HepG2 (cell line): ENCODE measurements around the gene FAHD1. TPM values are rescaled to one million over a fixed set of nuclear protein-coding genes. Genes with fewer than 3 reads are reported as not detected.

Source experiments
- ARID4A ChIP-seq: sonication (generic); formaldehyde crosslinking; IDR thresholded peaks from 2 replicates; pipeline ENCODE4 v1.5.0; 2020; ENCODE audit warnings: mild to moderate bottlenecking, missing genetic modification reagents, borderline replicate concordance
- ATF7-NPFF ChIP-seq: sonication (generic); formaldehyde crosslinking; IDR thresholded peaks from 2 replicates; pipeline ENCODE4 v1.8.1; 2023; ENCODE audit warnings: mild to moderate bottlenecking, low read depth, missing genetic modification reagents, moderate library complexity
- CENPT ChIP-seq: sonication (generic); formaldehyde crosslinking; IDR thresholded peaks from 2 replicates; pipeline ENCODE4 v1.8.0; 2022; ENCODE audit warnings: low read depth, mild to moderate bottlenecking, moderate library complexity, missing genetic modification reagents
- CHD4 ChIP-seq: fragments of 200-600 bp; sonication (generic); IDR thresholded peaks from 2 replicates; pipeline ENCODE4 v1.7.0; 2017; ENCODE audit warnings: mild to moderate bottlenecking, low read length, borderline replicate concordance
- HNF4A ChIP-seq: sonication (generic); formaldehyde crosslinking; IDR thresholded peaks from 2 replicates; pipeline ENCODE4 v1.4.0; 2020; ENCODE audit warnings: missing genetic modification reagents
- LCORL ChIP-seq, 2 experiments: fragments of 450-650 bp in 1 of 2; sonication (generic) in 1 of 2; formaldehyde crosslinking in 1 of 2; IDR thresholded peaks; 2 replicates each; pipeline versions ENCODE4 v1.5.0 to v1.6.1; 2017 to 2020; ENCODE audit warnings: antibody characterized with exemption in 1 of 2, missing genetic modification reagents in 1 of 2
- NFIB ChIP-seq: sonication (generic); formaldehyde crosslinking; IDR thresholded peaks from 2 replicates; pipeline ENCODE4 v1.9.0; 2021; ENCODE audit warnings: missing genetic modification reagents, mild to moderate bottlenecking, borderline replicate concordance
- NFKBIZ ChIP-seq: IDR thresholded peaks from 2 replicates; pipeline ENCODE4 v1.6.1; 2018; ENCODE audit warnings: missing genetic modification reagents, missing compliant biosample characterization
- NR2F6 ChIP-seq, 2 experiments: IDR thresholded peaks; 2 replicates each; pipeline ENCODE4 v1.6.1; 2016; ENCODE audit warnings: antibody characterized with exemption in 1 of 2, mild to moderate bottlenecking in 1 of 2
- NRL ChIP-seq: sonication (generic); formaldehyde crosslinking; IDR thresholded peaks from 2 replicates; pipeline ENCODE4 v1.5.0; 2020; ENCODE audit warnings: missing genetic modification reagents, mild to moderate bottlenecking, moderate library complexity, borderline replicate concordance
- SOX13 ChIP-seq, 3 experiments: fragments of 450-650 bp in 1 of 3; sonication (generic) in 1 of 3; formaldehyde crosslinking in 1 of 3; IDR thresholded peaks in 2 of 3; conservative IDR thresholded peaks in 1 of 3; 2 replicates each; pipeline versions ENCODE4 v1.5.0 to v1.6.1; 2016 to 2020; ENCODE audit warnings: antibody characterized with exemption in 1 of 3, mild to moderate bottlenecking in 1 of 3, missing compliant biosample characterization in 1 of 3, missing genetic modification reagents in 1 of 3, moderate library complexity in 1 of 3
- ZBTB37 ChIP-seq: sonication (generic); formaldehyde crosslinking; IDR thresholded peaks from 2 replicates; pipeline ENCODE4 v1.4.0; 2020; ENCODE audit warnings: mild to moderate bottlenecking, missing genetic modification reagents
- ZNF10 ChIP-seq: sonication (generic); formaldehyde crosslinking; IDR thresholded peaks from 2 replicates; pipeline ENCODE4 v1.4.0; 2020; ENCODE audit warnings: mild to moderate bottlenecking, low read depth, missing genetic modification reagents, borderline replicate concordance
- ZNF317 ChIP-seq: sonication (generic); formaldehyde crosslinking; IDR thresholded peaks from 2 replicates; pipeline ENCODE4 v1.5.0; 2020; ENCODE audit warnings: mild to moderate bottlenecking, missing genetic modification reagents
- ZNF367 ChIP-seq: sonication (generic); formaldehyde crosslinking; IDR thresholded peaks from 2 replicates; pipeline ENCODE4 v1.4.0; 2020; ENCODE audit warnings: missing genetic modification reagents, borderline replicate concordance
- ZNF543 ChIP-seq: sonication (generic); formaldehyde crosslinking; IDR thresholded peaks from 2 replicates; pipeline ENCODE4 v1.4.0; 2020; ENCODE audit warnings: mild to moderate bottlenecking, missing genetic modification reagents
- ZNF574 ChIP-seq: sonication (generic); formaldehyde crosslinking; IDR thresholded peaks from 2 replicates; pipeline ENCODE4 v1.4.0; 2020; ENCODE audit warnings: missing genetic modification reagents
- ZNF749 ChIP-seq: sonication (generic); formaldehyde crosslinking; IDR thresholded peaks from 2 replicates; pipeline ENCODE4 v1.8.0; 2022; ENCODE audit warnings: mild to moderate bottlenecking, missing genetic modification reagents, moderate library complexity, borderline replicate concordance
- polyA plus RNA-seq, 8 experiments: library from polyadenylated mRNA; depleted of rRNA in 3 of 8; stranded (reverse) in 7 of 8; unstranded in 1 of 8; fragments of >200 nt; fragmentation: Illumina TruSeq in 4 of 8; extraction: Trizol in 4 of 8; gene quantifications; 2 replicates each; pipeline versions ENCODE4 v1.2.1 to v1.2.3, GENCODE V29; 2011 to 2016; ENCODE audit warnings: low read depth in 4 of 8, missing spikeins in 1 of 8, mixed read lengths in 1 of 8; ENCODE audit not compliant: insufficient read depth in 1 of 8
- total RNA-seq, 5 experiments: library from RNA; depleted of rRNA; stranded (reverse); fragments of >200 nt; fragmentation: Illumina TruSeq; extraction: Trizol; gene quantifications; 2 replicates each; pipeline ENCODE4 v1.2.3, GENCODE V29; 2016; ENCODE audit warnings: low read depth in 1 of 5
- TF ChIP-seq, protein P1 (sequence below): sonication (generic); formaldehyde crosslinking; IDR thresholded peaks from 2 replicates; pipeline ENCODE4 v1.4.0; 2020; ENCODE audit warnings: mild to moderate bottlenecking, missing genetic modification reagents

The FAHD1 gene
- total and polyA plus RNA-seq, 2 of the 13 experiments (the other 11 are each of a cell fraction or from before 2014, with no cell fraction given), result 39.0 to 45.3 TPM

DNA sequence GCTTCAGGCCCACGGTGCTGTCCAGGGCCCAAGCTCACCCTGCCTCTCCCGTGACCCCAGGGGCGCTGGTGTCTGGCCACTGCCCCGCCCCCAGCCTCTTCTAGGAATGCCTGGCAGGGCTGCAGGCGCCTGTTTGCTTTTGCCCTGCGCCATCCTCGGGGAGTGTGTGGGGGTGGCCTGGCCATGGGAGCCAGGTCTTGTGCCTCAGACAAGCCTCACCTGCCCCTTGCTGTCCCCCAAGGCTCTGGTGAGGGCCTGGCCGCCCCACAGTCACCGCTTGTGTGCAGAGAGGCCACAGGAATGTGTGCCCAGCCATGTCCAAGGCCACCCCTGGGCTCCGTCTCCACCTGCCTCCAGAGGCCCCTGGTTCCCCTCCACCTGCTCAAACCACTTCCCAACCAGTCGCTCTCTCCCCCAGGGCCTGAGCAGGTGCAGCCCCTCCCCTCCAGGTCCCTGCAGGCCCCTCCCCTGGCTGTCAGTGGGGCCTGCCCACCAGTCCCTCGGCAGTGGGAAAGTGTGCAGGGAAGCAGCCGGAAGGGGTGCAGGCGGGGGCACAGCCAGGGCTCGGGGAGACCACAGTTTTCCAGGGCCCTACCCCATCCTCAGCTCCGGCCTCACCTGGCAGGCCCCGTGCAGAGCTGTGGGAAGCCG, 32.7 kb upstream of the FAHD1 start (continued):
- TF ChIP-seq ARID4A (CRISPR knock-in tag), result peak; percentile 80; the same call in 1 of the 2 replicates
- no peak for TF ChIP-seq LCORL (IDR thresholded peaks at IDR 0.05)
- TF ChIP-seq LCORL (CRISPR knock-in tag; IDR thresholded peaks at IDR 0.05), result peak; percentile 85
- no peak for TF ChIP-seq SOX13 (IDR thresholded peaks at IDR 0.05)
- TF ChIP-seq SOX13 (CRISPR knock-in tag; conservative IDR thresholded peaks at IDR 0.05 in 1 of 2, IDR thresholded peaks at IDR 0.05 in 1 of 2), result peak in 1 of 2 experiments; percentile 45; a peak in 2 of 4 replicates
- no peak for TF ChIP-seq NFKBIZ (CRISPR knock-in tag)
- no peak for TF ChIP-seq ZNF10 (CRISPR knock-in tag)
- no peak for TF ChIP-seq ZNF367 (CRISPR knock-in tag)
- TF ChIP-seq CHD4, result no peak
- TF ChIP-seq, protein P1, sequence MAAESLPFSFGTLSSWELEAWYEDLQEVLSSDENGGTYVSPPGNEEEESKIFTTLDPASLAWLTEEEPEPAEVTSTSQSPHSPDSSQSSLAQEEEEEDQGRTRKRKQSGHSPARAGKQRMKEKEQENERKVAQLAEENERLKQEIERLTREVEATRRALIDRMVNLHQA (CRISPR knock-in tag), result no peak
- TF ChIP-seq NFIB (CRISPR knock-in tag), result no peak
- peak; percentile 12 for TF ChIP-seq ZNF574 (CRISPR knock-in tag)
- no peak for TF ChIP-seq ATF7-NPFF (CRISPR knock-in tag)
- TF ChIP-seq ZNF543 (CRISPR knock-in tag), result no peak
- TF ChIP-seq ZNF317, result 0 out of 2 replicates have a peak, but pooled peaks have one; percentile 31
- no peak; the same call in 1 of the 2 replicates for TF ChIP-seq ZNF749 (CRISPR knock-in tag)
- TF ChIP-seq HNF4A (CRISPR knock-in tag), result no peak
- TF ChIP-seq NR2F6 (IDR thresholded peaks at IDR 0.05), result peak; percentile 49
- peak; percentile 64; the same call in 1 of the 2 replicates for TF ChIP-seq NR2F6 (CRISPR knock-in tag; IDR thresholded peaks at IDR 0.05)
- peak; percentile 87 for TF ChIP-seq ZBTB37
- peak; percentile 57; the same call in 1 of the 2 replicates for TF ChIP-seq NRL
- no peak for TF ChIP-seq CENPT
